Body of pancreas (tissue), 4 donors: Measurements from ENCODE around the gene ENTPD8. TPM values are rescaled to one million over a fixed set of nuclear protein-coding genes. Genes with fewer than 3 reads are reported as not detected.

Source experiments
- ATAC-seq: fragments of 150-250 bp; one replicate; pipeline ENCODE4 v1.9.1; 2016
- DNase-seq, 4 donors: peaks; one replicate each; pipeline ENCODE4 v3.0.0-alpha.2; 2019
- H3K27ac ChIP-seq, 4 donors: fragments of 200-600 bp; sonication (generic); 1 replicate in 3 of 4; 2 replicates in 1 of 4; pipeline versions ENCODE4 v1.5.1 to v1.6.1; 2016 to 2019; ENCODE audit warnings: mild to moderate bottlenecking in 1 of 4, mixed read lengths in 1 of 4, moderate library complexity in 1 of 4
- H3K27me3 ChIP-seq, 2 donors: fragments of 200-600 bp; sonication (generic); one replicate each; pipeline ENCODE4 v1.6.0; 2016; ENCODE audit warnings: mild to moderate bottlenecking in 1 of 2
- H3K36me3 ChIP-seq, 2 donors: fragments of 200-600 bp; sonication (generic); replicated peaks in 1 of 2; 2 replicates each; pipeline ENCODE4 v1.5.1; 2016; ENCODE audit warnings: low read depth in 2 of 2; ENCODE audit not compliant: insufficient read depth in 1 of 2
- H3K4me1 ChIP-seq: fragments of 200-600 bp; sonication (generic); one replicate; pipeline ENCODE4 v1.6.0; 2016
- H3K4me3 ChIP-seq, 2 donors: fragments of 200-600 bp; sonication (generic); 1 replicate in 1 of 2; 2 replicates in 1 of 2; pipeline ENCODE4 v1.5.1; 2016 to 2019
- H3K9me3 ChIP-seq, 3 donors: fragments of 200-600 bp; sonication (generic); 1 replicate in 2 of 3; 2 replicates in 1 of 3; pipeline ENCODE4 v1.5.1; 2016
- CTCF ChIP-seq, 7 experiments: fragments of 450-650 bp in 4 of 7; fragments of 200-600 bp in 3 of 7; sonication (generic) in 3 of 7; IDR thresholded peaks; one replicate each; pipeline ENCODE4 v1.5.1; 2016 to 2019; ENCODE audit warnings: antibody characterized with exemption in 7 of 7
- POLR2A ChIP-seq, 3 donors: fragments of 450-650 bp; IDR thresholded peaks; one replicate each; pipeline ENCODE4 v1.6.1; 2016; ENCODE audit warnings: antibody characterized with exemption in 3 of 3, mild to moderate bottlenecking in 2 of 3
- WGBS, 2 donors: methylation state at CpG; one replicate each; pipeline ENCODE4 v1.1.5; 2017; 5-methylcytosine and 5-hydroxymethylcytosine counted together
- intact Hi-C: fragments of 100-400 bp; cut with DNase I; formaldehyde crosslinking; loops from one replicate; pipeline ENCODE4 v1.15.1; 2023
- total RNA-seq, 2 donors: library from RNA; depleted of rRNA; stranded (reverse); fragments of >200 nt; gene quantifications; one replicate each; pipeline ENCODE4 v1.1.0, GENCODE V29; 2016

ENTPD8 gene
- total RNA-seq, 2 donors from 2014 or later, result 2.0 to 2.3 TPM

GRCh38 chr9:137429974-137430722 lies 11.0 kb downstream of the ENTPD8 start:
- DNase-seq (peak in 2 of 4 donors; percentile 22 to 42), ATAC-seq (no peak)
- intact Hi-C loops, result no loop called here
- TF ChIP-seq CTCF (IDR thresholded peaks at IDR 0.05) (no peak), POLR2A (IDR thresholded peaks at IDR 0.05) (no peak)
- Histone ChIP-seq H3K9me3 (no peaks in the 10 kb centered on the region), H3K27ac (no peak overlapping the region), H3K36me3 (no peaks in the 10 kb centered on the region), H3K4me1 (peaks cover 13% of the 10 kb centered on the region), H3K27me3 (no peaks in the 10 kb centered on the region), H3K4me3 (no peak overlapping the region)
- 67 to 69% methylated on average over 5 to 34 of the region's 34 CpGs for WGBS, 2 donors

- Histone ChIP-seq H3K27me3 (no peaks in the 10 kb centered on the region), H3K36me3 (no peaks in the 10 kb centered on the region), H3K4me1 (peaks cover 19% of the 10 kb centered on the region), H3K9me3 (no peaks in the 10 kb centered on the region), H3K4me3 (no peak overlapping the region), H3K27ac (no peak overlapping the region)
- ATAC-seq, result no peak
- DNase-seq, result no peak
- no peak for TF ChIP-seq POLR2A (IDR thresholded peaks at IDR 0.05)
- TF ChIP-seq CTCF (IDR thresholded peaks at IDR 0.05), result no peak
- whole genome bisulfite sequencing, 2 donors, result 63% methylated on average over 14 of the region's 14 CpGs; no CpG with 5 or more reads in 1 of the 2 donors
- intact Hi-C loops, result no loop called here
Observed at GRCh38 chr9:137429546-137429890, 11.6 kb downstream of the ENTPD8 start.

- no peak for ATAC-seq
- TF ChIP-seq POLR2A (IDR thresholded peaks at IDR 0.05), result no peak
- no peak for TF ChIP-seq CTCF (IDR thresholded peaks at IDR 0.05)
- H3K9me3 ChIP-seq, result no peaks in the 10 kb centered on the region
- no peaks in the 10 kb centered on the region for H3K36me3 ChIP-seq
- H3K4me1 ChIP-seq, result peaks cover 24% of the 10 kb centered on the region
- no peak overlapping the region for H3K4me3 ChIP-seq
- WGBS, 2 donors, result 75 to 77% methylated on average over 14 to 25 of the region's 27 CpGs
- intact Hi-C loops, result no loop called here
- peak in 1 of 4 donors; percentile 31 for DNase-seq
- no peaks in the 10 kb centered on the region for H3K27me3 ChIP-seq
- no peak overlapping the region for H3K27ac ChIP-seq
Observed at GRCh38 chr9:137428841-137429545, 12.2 kb downstream of the ENTPD8 start.

- no peak for TF ChIP-seq CTCF (IDR thresholded peaks at IDR 0.05)
- no peak for TF ChIP-seq POLR2A (IDR thresholded peaks at IDR 0.05)
- Histone ChIP-seq H3K36me3 (no peaks in the 10 kb centered on the region), H3K9me3 (no peaks in the 10 kb centered on the region), H3K4me3 (no peak overlapping the region), H3K27me3 (no peaks in the 10 kb centered on the region), H3K27ac (no peak overlapping the region), H3K4me1 (peaks cover 30% of the 10 kb centered on the region)
- 80 to 91% methylated on average over 5 of the region's 6 CpGs for WGBS, 2 donors
- ATAC-seq (no peak), DNase-seq (no peak)
- intact Hi-C loops, result no loop called here
Observed at GRCh38 chr9:137428311-137428630, 12.9 kb downstream of the ENTPD8 start.
